ENCODE data around the gene GREM2. TPM values are rescaled to one million over a fixed set of nuclear protein-coding genes. Genes with fewer than 3 reads are reported as not detected.

The GREM2 gene
- total RNA-seq, 2 donors from 2014 or later = 1.6 TPM

DNA sequence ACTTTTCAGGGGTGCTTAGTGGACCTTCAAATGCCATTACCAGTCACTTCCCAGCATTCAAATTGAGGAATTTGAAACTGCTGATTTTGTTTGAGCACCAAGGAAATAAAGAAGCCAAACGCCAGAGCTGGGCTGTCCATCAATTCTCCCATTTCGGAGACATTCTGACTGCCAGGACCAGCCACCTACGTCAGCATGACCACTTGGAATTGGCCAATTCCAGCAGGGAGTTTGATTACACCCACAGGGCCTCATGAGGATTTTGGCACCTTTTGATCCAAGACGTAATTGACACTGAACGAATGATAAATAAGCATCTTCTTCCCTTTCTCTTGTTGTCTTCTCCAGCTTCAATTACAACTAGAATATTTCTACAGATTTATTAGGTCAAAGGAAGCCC lies 40.2 kb downstream of the GREM2 start:
- Histone ChIP-seq H3K27ac (no peak overlapping the region), H3K4me3 (no peak overlapping the region), H3K4me1 (replicated peaks) (no peaks in the 10 kb centered on the region), H3K9me3 (no peaks in the 10 kb centered on the region), H3K27me3 (replicated peaks; ENCODE audit: insufficient read depth) (no peaks in the 10 kb centered on the region), H3K36me3 (no peaks in the 10 kb centered on the region)
- TF ChIP-seq, protein P1, sequence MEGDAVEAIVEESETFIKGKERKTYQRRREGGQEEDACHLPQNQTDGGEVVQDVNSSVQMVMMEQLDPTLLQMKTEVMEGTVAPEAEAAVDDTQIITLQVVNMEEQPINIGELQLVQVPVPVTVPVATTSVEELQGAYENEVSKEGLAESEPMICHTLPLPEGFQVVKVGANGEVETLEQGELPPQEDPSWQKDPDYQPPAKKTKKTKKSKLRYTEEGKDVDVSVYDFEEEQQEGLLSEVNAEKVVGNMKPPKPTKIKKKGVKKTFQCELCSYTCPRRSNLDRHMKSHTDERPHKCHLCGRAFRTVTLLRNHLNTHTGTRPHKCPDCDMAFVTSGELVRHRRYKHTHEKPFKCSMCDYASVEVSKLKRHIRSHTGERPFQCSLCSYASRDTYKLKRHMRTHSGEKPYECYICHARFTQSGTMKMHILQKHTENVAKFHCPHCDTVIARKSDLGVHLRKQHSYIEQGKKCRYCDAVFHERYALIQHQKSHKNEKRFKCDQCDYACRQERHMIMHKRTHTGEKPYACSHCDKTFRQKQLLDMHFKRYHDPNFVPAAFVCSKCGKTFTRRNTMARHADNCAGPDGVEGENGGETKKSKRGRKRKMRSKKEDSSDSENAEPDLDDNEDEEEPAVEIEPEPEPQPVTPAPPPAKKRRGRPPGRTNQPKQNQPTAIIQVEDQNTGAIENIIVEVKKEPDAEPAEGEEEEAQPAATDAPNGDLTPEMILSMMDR (IDR thresholded peaks at IDR 0.05) = no peak
- TF ChIP-seq POLR2AphosphoS5 (IDR thresholded peaks at IDR 0.05) (no peak), POLR2A (IDR thresholded peaks at IDR 0.05) (no peak)
- no peak for DNase-seq (ENCODE audit: low spot score)
- intact Hi-C loops (cut with DNase I) = no loop called here
- 69% methylated on average over 5 of the region's 5 CpGs for WGBS

DNA sequence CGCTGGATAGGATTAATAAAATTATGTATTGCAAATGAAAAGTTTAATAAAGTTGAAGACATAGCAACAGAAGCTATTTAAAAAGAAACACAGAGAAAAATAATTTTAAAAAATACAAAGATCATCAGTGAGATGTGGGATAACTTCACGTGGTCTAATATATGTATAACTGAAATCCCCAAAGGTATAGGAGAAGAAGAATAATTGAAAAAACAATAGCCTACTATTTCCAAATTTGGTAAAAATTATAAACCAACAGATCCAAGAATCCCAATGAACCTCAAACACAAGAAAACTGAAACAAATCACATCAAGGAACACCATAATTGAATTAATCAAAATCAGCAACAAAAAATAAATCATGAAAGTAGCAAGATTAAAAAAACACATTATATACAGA lies 44.9 kb downstream of the GREM2 start:
- Histone ChIP-seq H3K9me3 (no peaks in the 10 kb centered on the region), H3K27me3 (replicated peaks; ENCODE audit: insufficient read depth) (no peaks in the 10 kb centered on the region), H3K4me3 (no peak overlapping the region), H3K4me1 (replicated peaks) (no peaks in the 10 kb centered on the region), H3K27ac (no peak overlapping the region), H3K36me3 (no peaks in the 10 kb centered on the region)
- no peak for DNase-seq (ENCODE audit: low spot score)
- intact Hi-C loops (cut with DNase I) = no loop called here
- no peak for TF ChIP-seq POLR2A (IDR thresholded peaks at IDR 0.05)
- TF ChIP-seq, protein P1 (IDR thresholded peaks at IDR 0.05) = no peak
- no peak for TF ChIP-seq POLR2AphosphoS5 (IDR thresholded peaks at IDR 0.05)
- WGBS = 81% methylated on average over 2 of the region's 2 CpGs

DNA sequence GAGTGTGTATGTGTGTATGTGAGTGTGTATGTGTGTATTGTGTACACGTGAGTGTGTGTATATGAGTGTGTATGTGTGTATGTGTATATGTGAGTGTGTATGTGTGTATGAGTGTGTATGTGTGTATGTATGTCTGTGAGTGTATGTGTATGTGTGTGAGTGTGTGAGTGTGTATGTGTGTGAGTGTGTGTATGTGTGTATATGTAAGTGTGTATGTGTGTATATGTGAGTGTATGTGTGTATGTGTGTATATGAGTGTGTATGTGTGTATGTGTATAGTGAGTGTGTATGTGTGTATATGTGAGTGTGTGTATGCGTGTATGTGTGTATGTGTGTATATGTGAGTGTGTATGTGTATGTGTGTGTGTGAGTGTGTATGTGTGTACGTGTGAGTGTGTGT lies 49.2 kb downstream of the GREM2 start:
- Histone ChIP-seq H3K4me3 (no peak overlapping the region), H3K4me1 (replicated peaks) (no peaks in the 10 kb centered on the region), H3K27me3 (replicated peaks; ENCODE audit: insufficient read depth) (no peaks in the 10 kb centered on the region), H3K9me3 (no peaks in the 10 kb centered on the region), H3K27ac (no peak overlapping the region), H3K36me3 (no peaks in the 10 kb centered on the region)
- WGBS = 92% methylated on average over 3 of the region's 3 CpGs
- no peak for DNase-seq (ENCODE audit: low spot score)
- TF ChIP-seq POLR2A (IDR thresholded peaks at IDR 0.05) (no peak), POLR2AphosphoS5 (IDR thresholded peaks at IDR 0.05) (no peak)
- TF ChIP-seq, protein P1 (IDR thresholded peaks at IDR 0.05) = no peak
- intact Hi-C loops (cut with DNase I) = no loop called here

DNA sequence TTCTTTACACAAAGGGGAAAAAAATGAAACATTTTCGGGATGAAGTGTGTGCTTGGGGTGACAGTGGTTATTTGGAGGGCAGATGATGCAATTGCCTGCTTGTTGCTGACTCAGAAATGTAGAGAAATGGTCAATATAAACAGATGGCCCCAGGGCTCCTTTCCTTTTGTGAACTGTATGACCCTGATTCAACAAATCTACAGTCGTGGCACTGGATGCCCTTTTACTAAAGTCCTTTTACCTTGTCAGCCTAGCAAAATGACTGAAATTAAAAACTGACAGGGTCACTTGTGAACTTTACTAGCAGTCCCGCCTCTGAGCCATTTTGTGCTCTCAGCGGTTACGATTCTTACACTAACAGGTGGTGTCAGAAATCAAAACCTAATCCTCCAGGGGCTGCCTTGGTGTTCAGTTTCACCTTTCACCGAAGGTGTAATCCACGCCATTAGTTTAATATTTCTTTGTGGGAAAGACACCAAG lies 49.8 kb downstream of the GREM2 start:
- TF ChIP-seq POLR2A (IDR thresholded peaks at IDR 0.05) = no peak
- no peak for TF ChIP-seq POLR2AphosphoS5 (IDR thresholded peaks at IDR 0.05)
- TF ChIP-seq, protein P1 (IDR thresholded peaks at IDR 0.05) = no peak
- 60% methylated on average over 7 of the region's 7 CpGs for WGBS
- H3K9me3 ChIP-seq = no peaks in the 10 kb centered on the region
- DNase-seq (ENCODE audit: low spot score) = no peak
- H3K27ac ChIP-seq = no peak overlapping the region
- H3K36me3 ChIP-seq = no peaks in the 10 kb centered on the region
- intact Hi-C loops (cut with DNase I) = no loop called here
- H3K4me1 ChIP-seq (replicated peaks) = no peaks in the 10 kb centered on the region
- H3K27me3 ChIP-seq (replicated peaks; ENCODE audit: insufficient read depth) = no peaks in the 10 kb centered on the region
- H3K4me3 ChIP-seq = no peak overlapping the region

DNA sequence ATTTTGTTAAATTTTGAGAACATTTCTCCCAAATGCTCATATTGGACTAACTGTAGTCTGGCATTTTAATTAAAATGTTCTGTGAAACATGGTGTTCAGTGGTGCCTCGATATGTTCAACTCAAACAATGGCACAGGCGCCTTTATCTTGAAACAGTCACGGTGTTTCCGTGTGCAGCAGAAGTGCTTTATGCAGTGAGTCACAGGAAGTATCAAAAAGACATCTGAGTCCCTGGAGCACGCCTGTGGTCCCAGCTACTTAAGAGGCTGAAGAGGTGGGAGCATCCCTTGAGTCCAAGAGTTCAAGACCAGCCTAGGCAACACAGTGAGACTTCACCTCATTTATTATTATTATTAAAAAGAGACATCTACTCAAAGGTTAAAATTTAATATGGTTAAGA lies 52.2 kb downstream of the GREM2 start:
- Histone ChIP-seq H3K27me3 (replicated peaks; ENCODE audit: insufficient read depth) (no peaks in the 10 kb centered on the region), H3K9me3 (no peaks in the 10 kb centered on the region), H3K4me3 (no peak overlapping the region), H3K36me3 (no peaks in the 10 kb centered on the region), H3K4me1 (replicated peaks) (no peaks in the 10 kb centered on the region), H3K27ac (no peak overlapping the region)
- TF ChIP-seq POLR2A (IDR thresholded peaks at IDR 0.05) = no peak
- TF ChIP-seq, protein P1 (IDR thresholded peaks at IDR 0.05) = no peak
- no peak for TF ChIP-seq POLR2AphosphoS5 (IDR thresholded peaks at IDR 0.05)
- intact Hi-C loops (cut with DNase I) = no loop called here
- WGBS = 93% methylated on average over 5 of the region's 5 CpGs
- DNase-seq (ENCODE audit: low spot score) = no peak

All from prostate gland (tissue), 2 donors.